H1 (cell line): ENCODE results near the gene SPTBN1.

Experiments
- ASH2L ChIP-seq: fragments of 200-600, 300-600 bp; sonication (generic); IDR thresholded peaks from one replicate; pipeline ENCODE4 v1.7.1; 2017; ENCODE audit warnings: low read length
- POLR2A ChIP-seq, 2 experiments: IDR thresholded peaks; 1 replicate in 1 of 2; 2 replicates in 1 of 2; pipeline ENCODE4 v1.6.1; 2011; ENCODE audit warnings: low read depth in 2 of 2, low read length in 2 of 2, mild to moderate bottlenecking in 2 of 2; ENCODE audit errors: control extremely low read depth in 1 of 2
- POLR2AphosphoS5 ChIP-seq: IDR thresholded peaks from 2 replicates; pipeline ENCODE4 v1.6.1; 2011; ENCODE audit warnings: low read depth, low read length
- SUZ12 ChIP-seq: fragments of 200-600 bp; sonication (generic); IDR thresholded peaks from 2 replicates; pipeline ENCODE4 v1.6.1; 2012; ENCODE audit warnings: mild to moderate bottlenecking, inconsistent platforms, low read length, moderate library complexity, mixed read lengths
- TF ChIP-seq, protein P1 (sequence below), 3 experiments: IDR thresholded peaks; 1 replicate in 2 of 3; 2 replicates in 1 of 3; pipeline versions ENCODE4 v1.5.1 to v1.6.1; 2011; ENCODE audit warnings: low read length in 3 of 3, mild to moderate bottlenecking in 3 of 3, inconsistent platforms in 2 of 3, low read depth in 1 of 3, moderate library complexity in 1 of 3; ENCODE audit not compliant: insufficient read depth in 1 of 3; ENCODE audit errors: control extremely low read depth in 1 of 3

DNA sequence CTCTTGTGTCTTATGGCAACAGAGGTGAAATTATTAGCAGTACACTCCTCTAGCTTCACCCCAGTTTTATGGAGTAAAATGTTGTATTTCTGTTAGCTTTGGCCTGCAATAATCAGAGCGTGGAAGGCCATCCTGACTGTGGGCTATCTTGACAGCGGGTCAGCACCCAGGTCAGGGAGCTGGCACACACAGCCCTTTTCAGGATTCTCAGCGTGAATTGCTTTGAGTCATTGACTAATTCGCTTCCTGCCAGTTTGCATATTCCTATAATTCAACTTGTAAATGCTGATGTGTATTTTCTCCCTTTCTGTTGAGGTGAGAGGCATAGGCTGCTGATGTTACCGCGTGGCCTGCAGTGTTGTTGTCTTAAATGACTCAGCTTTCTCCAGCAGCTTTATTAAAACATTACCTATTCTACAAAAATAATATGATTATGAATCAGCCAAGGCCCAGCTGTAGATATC lies 157.7 kb downstream of the SPTBN1 start:
- TF ChIP-seq POLR2AphosphoS5, result no peak
- TF ChIP-seq ASH2L, result no peak
- TF ChIP-seq, protein P1, sequence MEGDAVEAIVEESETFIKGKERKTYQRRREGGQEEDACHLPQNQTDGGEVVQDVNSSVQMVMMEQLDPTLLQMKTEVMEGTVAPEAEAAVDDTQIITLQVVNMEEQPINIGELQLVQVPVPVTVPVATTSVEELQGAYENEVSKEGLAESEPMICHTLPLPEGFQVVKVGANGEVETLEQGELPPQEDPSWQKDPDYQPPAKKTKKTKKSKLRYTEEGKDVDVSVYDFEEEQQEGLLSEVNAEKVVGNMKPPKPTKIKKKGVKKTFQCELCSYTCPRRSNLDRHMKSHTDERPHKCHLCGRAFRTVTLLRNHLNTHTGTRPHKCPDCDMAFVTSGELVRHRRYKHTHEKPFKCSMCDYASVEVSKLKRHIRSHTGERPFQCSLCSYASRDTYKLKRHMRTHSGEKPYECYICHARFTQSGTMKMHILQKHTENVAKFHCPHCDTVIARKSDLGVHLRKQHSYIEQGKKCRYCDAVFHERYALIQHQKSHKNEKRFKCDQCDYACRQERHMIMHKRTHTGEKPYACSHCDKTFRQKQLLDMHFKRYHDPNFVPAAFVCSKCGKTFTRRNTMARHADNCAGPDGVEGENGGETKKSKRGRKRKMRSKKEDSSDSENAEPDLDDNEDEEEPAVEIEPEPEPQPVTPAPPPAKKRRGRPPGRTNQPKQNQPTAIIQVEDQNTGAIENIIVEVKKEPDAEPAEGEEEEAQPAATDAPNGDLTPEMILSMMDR (IDR thresholded peaks at IDR 0.05; ENCODE audit: control extremely low read depth in 1 of 3, insufficient read depth in 1 of 3, low read depth in 1 of 3, low read length in 3 of 3), result no peak
- no peak for TF ChIP-seq SUZ12
- TF ChIP-seq POLR2A (IDR thresholded peaks at IDR 0.05; ENCODE audit: control extremely low read depth in 1 of 2, low read depth in 2 of 2, low read length in 2 of 2), result no peak
